ENCODE results near the gene ZIC1. TPM values are rescaled to one million over a fixed set of nuclear protein-coding genes. Genes with fewer than 3 reads are reported as not detected.

Gene ZIC1
- total RNA-seq, 1 experiment from 2014 or later = 0.36 TPM

DNA sequence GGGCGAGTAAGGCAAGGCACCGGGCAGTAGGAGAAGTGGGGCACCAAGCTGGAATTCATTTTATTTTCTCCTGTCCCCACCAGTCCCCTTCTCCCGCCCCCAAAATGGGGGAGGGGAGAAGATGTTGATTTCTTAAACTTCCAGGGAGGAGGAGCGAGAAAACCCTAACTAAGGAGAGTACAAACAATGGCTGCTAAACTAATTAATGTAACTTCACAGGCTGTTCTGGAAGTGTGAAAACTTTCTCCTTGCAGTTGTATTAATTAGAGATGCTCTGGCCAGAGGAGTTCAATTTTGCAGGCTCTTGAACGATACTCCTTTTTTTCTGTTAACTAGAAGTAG lies 14.3 kb upstream of the ZIC1 start:
- Histone ChIP-seq H3K27ac (ENCODE audit: low read length) (no peak overlapping the region), H3K4me1 (ENCODE audit: control insufficient read depth, insufficient read depth, low read length) (no peaks in the 10 kb centered on the region), H3K9me3 (ENCODE audit: control insufficient read depth, insufficient read depth, low read depth, low read length) (0 out of 2 replicates have a peak, but pooled peaks cover 2% of the 10 kb centered on the region), H3K36me3 (ENCODE audit: control insufficient read depth, insufficient read depth, low read length) (no peaks in the 10 kb centered on the region), H3K27me3 (ENCODE audit: control insufficient read depth, insufficient read depth, low read length) (no peaks in the 10 kb centered on the region), H3K4me3 (ENCODE audit: low read depth in 2 of 2, low read length in 2 of 2) (no peak overlapping the region)
- BruUV-seq (replicated peaks) = no TSS peak
- POLR2A ChIA-PET = no interaction called here
- in situ Hi-C loops (cut with HindIII; ENCODE audit: low pct_unique_long_range_greater_than_20kb, low sequenced_read_pairs) = no loop called here
- TF ChIP-seq CTCF (IDR thresholded peaks at IDR 0.05) = no peak
- TF ChIP-seq REST (IDR thresholded peaks at IDR 0.05; ENCODE audit: insufficient read depth in 1 of 2, low read depth in 2 of 2, low read length in 1 of 2) = no peak
- TF ChIP-seq SIN3A (IDR thresholded peaks at IDR 0.05; ENCODE audit: borderline replicate concordance, insufficient read depth, low read depth, low read length) = no peak
- TF ChIP-seq POLR2AphosphoS5 (IDR thresholded peaks at IDR 0.05; ENCODE audit: low read depth, low read length) = no peak
- CTCF ChIA-PET = interaction anchor here (0.7 kb wide), 1 partner anchor 68 kb away, joined by 6 read pairs; no protein-coding TSS in a partner anchor
- intact Hi-C loops (cut with micrococcal nuclease; ENCODE audit: unreplicated experiment) = no loop called here
- ATAC-seq (no peak), DNase-seq (ENCODE audit: low read depth, low spot score) (no peak)

DNA sequence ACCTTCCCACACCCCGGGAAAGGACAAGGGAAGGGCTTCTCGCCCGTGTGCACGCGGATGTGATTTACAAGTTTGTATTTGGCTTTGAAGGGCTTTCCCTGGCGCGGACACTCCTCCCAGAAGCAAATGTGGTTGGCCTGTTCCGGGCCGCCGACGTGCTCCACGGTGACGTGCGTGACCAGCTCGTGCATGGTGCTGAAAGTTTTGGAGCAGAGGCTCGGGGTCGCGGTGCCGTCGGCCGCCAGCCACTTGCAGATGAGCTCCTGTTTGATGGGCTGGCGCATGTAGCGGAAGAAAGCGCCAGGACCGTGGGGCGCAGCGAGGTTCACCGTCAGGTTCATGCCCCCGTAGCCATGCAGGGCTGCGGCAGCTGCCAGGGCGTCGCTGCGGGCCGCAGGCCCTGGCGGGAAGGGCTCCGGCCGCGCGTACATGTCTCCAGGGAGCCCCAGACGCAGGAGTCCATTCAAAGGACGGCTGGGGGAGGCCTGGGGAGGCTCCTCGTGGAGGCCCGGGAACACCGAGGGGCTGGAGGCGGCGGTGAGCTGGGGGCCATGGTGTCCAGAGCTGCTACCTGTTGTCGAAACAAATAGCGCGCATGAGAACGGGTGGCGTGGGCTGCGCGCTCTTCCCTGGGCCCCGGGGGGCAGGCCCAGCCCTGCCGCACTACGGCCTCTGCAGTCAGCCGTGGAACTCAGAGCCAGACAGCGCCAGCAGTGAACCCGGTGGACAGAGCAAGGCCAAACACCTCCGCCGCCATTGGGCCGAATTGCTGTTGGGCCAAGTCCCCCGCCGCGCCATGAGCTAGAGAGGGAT lies 13.1 kb upstream of the ZIC1 start:
- 0 out of 2 replicates have a peak, but pooled peaks cover 2% of the 10 kb centered on the region for H3K9me3 ChIP-seq (ENCODE audit: control insufficient read depth, insufficient read depth, low read depth, low read length)
- no peak overlapping the region for H3K27ac ChIP-seq (ENCODE audit: low read length)
- H3K4me3 ChIP-seq (ENCODE audit: low read depth in 2 of 2, low read length in 2 of 2) = no peak overlapping the region
- no peaks in the 10 kb centered on the region for H3K36me3 ChIP-seq (ENCODE audit: control insufficient read depth, insufficient read depth, low read length)
- no peak for ATAC-seq
- intact Hi-C loops (cut with micrococcal nuclease; ENCODE audit: unreplicated experiment) (no loop called here), in situ Hi-C loops (cut with HindIII; ENCODE audit: low pct_unique_long_range_greater_than_20kb, low sequenced_read_pairs) (no loop called here)
- no peak for DNase-seq (ENCODE audit: low read depth, low spot score)
- no peaks in the 10 kb centered on the region for H3K4me1 ChIP-seq (ENCODE audit: control insufficient read depth, insufficient read depth, low read length)
- TF ChIP-seq POLR2AphosphoS5 (IDR thresholded peaks at IDR 0.05; ENCODE audit: low read depth, low read length) = no peak
- no peak for TF ChIP-seq CTCF (IDR thresholded peaks at IDR 0.05)
- no peak for TF ChIP-seq REST (IDR thresholded peaks at IDR 0.05; ENCODE audit: insufficient read depth in 1 of 2, low read depth in 2 of 2, low read length in 1 of 2)
- no peak for TF ChIP-seq SIN3A (IDR thresholded peaks at IDR 0.05; ENCODE audit: borderline replicate concordance, insufficient read depth, low read depth, low read length)
- no peak for TF ChIP-seq TCF7L2 (IDR thresholded peaks at IDR 0.05; ENCODE audit: low read depth, low read length)
- CTCF ChIA-PET = no interaction called here
- POLR2A ChIA-PET = no interaction called here
- BruUV-seq (replicated peaks) = no TSS peak
- no peaks in the 10 kb centered on the region for H3K27me3 ChIP-seq (ENCODE audit: control insufficient read depth, insufficient read depth, low read length)
